ENCODE data around the gene RHOF.
"Not testable (repeated sequence)": the region's sequence is repeated elsewhere in the genome, so short reads cannot be mapped to it uniquely, and the experiment has no call there.

The RHOF gene

GRCh38 chr12:121792607-121793439 is 665 bp downstream of the RHOF start:
- DNase-seq (ENCODE audit: low spot score), result no peak

- peak; percentile 72 for DNase-seq (ENCODE audit: low spot score)
These were observed 1.6 kb downstream of the RHOF start for GRCh38 chr12:121791671-121792551.

GRCh38 chr12:121790785-121791184 is 2.7 kb downstream of the RHOF start:
- not testable (repeated sequence) for DNase-seq (ENCODE audit: low spot score)

- DNase-seq (ENCODE audit: low spot score), result no peak
These were observed 3.4 kb downstream of the RHOF start for GRCh38 chr12:121789800-121790728.

GRCh38 chr12:121789233-121789781 is 4.2 kb downstream of the RHOF start:
- no peak for DNase-seq (ENCODE audit: low spot score)

- DNase-seq (ENCODE audit: low spot score), result no peak
These were observed 5.2 kb downstream of the RHOF start for GRCh38 chr12:121788176-121788818.

GRCh38 chr12:121787063-121788025 is 6.1 kb downstream of the RHOF start:
- DNase-seq (ENCODE audit: low spot score), result no peak

- peak; percentile 94 for DNase-seq (ENCODE audit: low spot score)
These were observed 7.1 kb downstream of the RHOF start for GRCh38 chr12:121786440-121786825.

- peak; percentile 99 for DNase-seq (ENCODE audit: low spot score)
These were observed 9.0 kb downstream of the RHOF start for GRCh38 chr12:121784460-121784859.

- no peak for DNase-seq (ENCODE audit: low spot score)
These were observed 9.7 kb downstream of the RHOF start for GRCh38 chr12:121783766-121784165.

GRCh38 chr12:121781998-121782979 is 11.2 kb downstream of the RHOF start:
- no peak for DNase-seq (ENCODE audit: low spot score)

GRCh38 chr12:121781484-121781997 is 11.9 kb downstream of the RHOF start:
- DNase-seq (ENCODE audit: low spot score), result no peak

GRCh38 chr12:121780429-121780828 is 13.1 kb downstream of the RHOF start:
- DNase-seq (ENCODE audit: low spot score), result no peak

- no peak for DNase-seq (ENCODE audit: low spot score)
These were observed 14.0 kb downstream of the RHOF start for GRCh38 chr12:121779422-121779895.

- no peak for DNase-seq (ENCODE audit: low spot score)
These were observed 14.7 kb downstream of the RHOF start for GRCh38 chr12:121778567-121779421.

GRCh38 chr12:121776190-121777098 is 17.0 kb downstream of the RHOF start:
- peak; percentile 73 for DNase-seq (ENCODE audit: low spot score)
